Lower leg skin (tissue), 3 donors: ENCODE results near the gene SPAAR.

Experiments
- CTCF ChIP-seq, 3 donors: fragments of 450-650 bp; IDR thresholded peaks; one replicate each; pipeline ENCODE4 v1.5.1; 2016; ENCODE audit warnings: antibody characterized with exemption in 3 of 3, mild to moderate bottlenecking in 3 of 3, moderate library complexity in 2 of 3
- POLR2A ChIP-seq, 2 donors: fragments of 450-650 bp; IDR thresholded peaks; one replicate each; pipeline ENCODE4 v1.6.1; 2016 to 2017; ENCODE audit warnings: antibody characterized with exemption in 2 of 2, mild to moderate bottlenecking in 1 of 2, moderate library complexity in 1 of 2

DNA sequence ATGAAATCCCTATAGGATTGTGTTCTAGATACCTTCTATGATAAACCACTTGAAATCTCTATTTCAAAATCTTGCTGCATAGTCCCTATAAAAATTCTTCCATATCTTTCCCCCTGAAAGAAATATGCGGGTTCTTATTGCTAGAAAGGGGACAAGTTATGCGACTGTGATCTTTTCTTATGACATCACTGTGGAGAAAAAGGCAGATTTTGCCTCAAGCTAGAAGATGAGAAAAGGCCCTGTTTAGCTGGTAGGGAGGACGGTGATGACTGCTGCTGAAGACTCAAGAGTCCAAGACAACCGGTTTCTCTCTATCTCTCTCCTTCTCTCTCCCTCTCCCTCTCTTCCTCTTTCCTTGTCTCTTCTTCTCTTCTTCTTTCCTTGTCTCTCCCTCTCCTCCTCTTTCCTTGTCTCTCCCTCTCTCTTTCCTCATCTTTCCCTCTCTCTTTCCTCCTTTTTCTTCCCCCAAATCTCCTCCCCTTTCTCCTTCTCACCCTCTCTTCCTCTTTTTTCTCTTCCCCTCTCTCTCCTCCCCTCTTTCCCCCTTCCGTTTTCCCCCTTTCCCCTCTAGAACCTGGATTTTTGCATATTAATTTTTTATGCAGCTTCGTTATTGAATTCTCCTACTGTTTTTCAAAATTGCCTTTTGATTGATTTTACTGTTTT, 43.4 kb downstream of the SPAAR start:
- TF ChIP-seq CTCF (IDR thresholded peaks at IDR 0.05), result no peak
- TF ChIP-seq POLR2A (IDR thresholded peaks at IDR 0.05), result no peak
